Stimulated activated CD4-positive, alpha-beta T cell treated with anti-CD3 and anti-CD28 coated beads, Interleukin-1b, Interleukin-23, amount 100 ng/mL, for 48 hours (primary cell): ENCODE data around the gene EIF4B.

Source experiments
- DNase-seq: peaks from one replicate; pipeline ENCODE4 v3.0.0-alpha.2; 2020

The EIF4B gene

GRCh38 chr12:53047221-53048032 lies 41.2 kb downstream of the EIF4B start:
- peak; percentile 45 for DNase-seq

DNA sequence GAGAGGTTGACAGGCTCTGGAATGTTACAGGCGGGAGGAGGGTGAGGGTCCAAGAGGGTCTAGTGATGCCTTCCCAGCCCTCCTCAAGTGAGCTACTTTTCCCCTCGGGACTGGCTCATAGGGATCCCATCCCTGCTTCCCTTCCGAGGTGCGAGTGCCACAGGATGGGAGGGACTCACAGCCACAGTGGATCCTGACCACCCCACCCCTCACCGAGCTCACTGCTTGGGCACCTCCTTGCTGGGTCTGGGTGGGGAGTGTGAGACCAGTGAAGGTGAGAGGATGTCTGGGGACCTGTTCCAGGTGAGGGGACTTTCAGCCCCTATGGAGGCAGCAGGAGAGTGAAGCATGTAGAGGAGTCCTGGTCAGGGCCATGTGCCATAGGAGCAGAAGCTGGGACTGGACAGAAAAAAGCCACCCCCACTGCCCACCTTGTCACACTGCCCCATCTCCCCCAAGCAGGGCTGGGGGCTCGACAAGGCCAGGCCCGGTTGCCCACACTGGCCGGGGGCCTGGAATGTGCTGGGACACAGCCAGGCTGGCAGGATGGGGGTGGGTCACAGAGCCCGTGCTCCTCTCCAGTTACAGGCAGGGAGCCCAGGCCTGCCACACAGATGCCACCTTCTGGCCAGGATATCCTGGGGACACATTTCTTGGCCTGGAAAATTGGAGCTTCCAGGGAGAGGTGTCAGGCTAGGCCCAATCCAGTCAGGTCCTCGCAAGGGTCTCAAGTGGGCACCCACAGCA lies 42.0 kb downstream of the EIF4B start:
- no peak for DNase-seq

DNA sequence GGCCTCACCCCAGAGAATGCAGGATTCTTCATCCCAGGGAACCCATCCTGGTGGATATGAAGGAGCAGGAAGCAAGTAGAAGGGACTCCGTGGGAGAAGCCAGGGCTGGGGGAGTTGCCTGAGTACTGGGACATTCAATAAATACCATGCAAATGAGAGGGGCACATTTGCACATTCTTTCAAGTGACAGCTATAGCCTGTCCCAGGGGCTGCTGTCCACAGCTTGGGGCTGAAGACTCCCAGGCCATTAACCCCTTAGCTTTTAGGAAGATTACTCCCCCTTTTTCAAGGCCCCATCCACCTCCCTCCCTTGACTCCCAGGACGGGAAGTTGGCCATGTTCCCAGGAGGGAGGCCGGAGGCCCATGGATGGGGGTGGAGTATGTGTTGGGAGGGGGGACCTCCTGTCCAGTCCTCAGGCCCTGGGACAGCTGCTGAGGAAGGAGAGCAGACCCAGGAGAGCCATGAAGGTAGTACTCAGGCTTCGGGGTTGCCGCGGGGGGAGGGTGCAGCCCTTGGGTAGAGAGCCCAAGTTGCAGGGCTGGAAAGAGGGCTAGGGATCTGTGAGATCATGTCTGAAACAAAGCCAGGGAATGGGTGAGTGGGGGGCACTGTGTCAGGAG lies 42.6 kb downstream of the EIF4B start:
- DNase-seq, result no peak

GRCh38 chr12:53049571-53050318 lies 43.5 kb downstream of the EIF4B start, which contains the start of gene TNS2:
TNS2 (plus strand) TSS chr12:53050065; CDS start chr12:53050186, 121 bp downstream.
- DNase-seq, result no peak

DNA sequence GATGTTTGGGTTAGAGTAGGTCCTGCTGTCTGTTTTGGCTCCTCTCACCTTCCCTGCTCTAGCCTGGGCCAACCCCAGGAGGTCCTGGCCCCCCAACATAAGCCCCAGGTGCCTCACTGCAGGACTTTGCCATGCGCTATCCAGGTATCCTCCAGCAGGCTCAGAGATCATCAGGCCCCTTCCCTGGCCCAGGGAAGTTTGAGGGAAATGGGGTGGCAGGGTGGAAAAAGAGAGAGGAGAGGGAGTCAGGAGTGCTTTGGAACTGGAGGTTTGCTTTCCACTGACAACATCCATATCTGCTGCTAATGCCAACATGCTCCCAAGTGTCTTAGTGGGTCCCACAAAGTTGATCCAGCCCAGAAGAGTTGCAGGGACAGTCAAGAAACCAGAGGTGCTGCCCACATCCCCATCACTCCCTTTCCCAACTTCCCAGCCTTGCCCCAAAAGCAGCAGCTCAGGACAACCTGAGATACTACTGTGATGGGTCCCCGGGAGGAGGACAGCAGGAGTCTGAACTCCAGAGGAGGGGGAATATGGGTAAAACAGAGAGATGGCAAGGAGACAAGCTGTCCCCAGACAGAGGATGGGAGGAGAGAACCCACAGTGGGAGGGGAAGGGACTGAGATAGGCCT lies 44.3 kb downstream of the EIF4B start:
- DNase-seq, result no peak

- DNase-seq, result no peak
Observed at GRCh38 chr12:53051058-53051880, 45.0 kb downstream of the EIF4B start.

DNA sequence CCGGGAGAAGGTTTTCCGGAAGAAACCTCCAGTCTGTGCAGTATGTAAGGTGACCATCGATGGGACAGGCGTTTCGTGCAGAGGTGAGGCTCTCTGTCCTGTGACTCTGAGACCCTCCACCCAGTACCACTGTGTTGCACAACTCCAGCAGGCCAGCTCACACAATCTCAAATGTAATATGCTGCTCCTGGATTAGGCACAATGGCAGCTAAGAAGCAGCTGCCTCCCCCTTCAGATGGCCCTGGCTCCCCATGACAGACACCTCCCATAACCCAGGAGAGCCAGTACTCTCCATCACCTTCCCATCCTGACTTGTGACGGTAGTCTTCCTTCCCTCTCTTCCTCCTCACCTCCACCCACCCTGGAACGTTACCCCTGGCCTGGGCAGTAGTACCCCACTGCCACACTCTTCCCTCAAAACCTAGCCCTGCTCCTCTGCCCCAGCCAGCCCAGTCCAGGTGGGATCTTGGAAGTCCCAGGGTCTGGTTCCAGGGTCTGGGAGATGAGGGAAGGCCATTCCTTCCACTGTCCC lies 45.7 kb downstream of the EIF4B start:
- no peak for DNase-seq

DNA sequence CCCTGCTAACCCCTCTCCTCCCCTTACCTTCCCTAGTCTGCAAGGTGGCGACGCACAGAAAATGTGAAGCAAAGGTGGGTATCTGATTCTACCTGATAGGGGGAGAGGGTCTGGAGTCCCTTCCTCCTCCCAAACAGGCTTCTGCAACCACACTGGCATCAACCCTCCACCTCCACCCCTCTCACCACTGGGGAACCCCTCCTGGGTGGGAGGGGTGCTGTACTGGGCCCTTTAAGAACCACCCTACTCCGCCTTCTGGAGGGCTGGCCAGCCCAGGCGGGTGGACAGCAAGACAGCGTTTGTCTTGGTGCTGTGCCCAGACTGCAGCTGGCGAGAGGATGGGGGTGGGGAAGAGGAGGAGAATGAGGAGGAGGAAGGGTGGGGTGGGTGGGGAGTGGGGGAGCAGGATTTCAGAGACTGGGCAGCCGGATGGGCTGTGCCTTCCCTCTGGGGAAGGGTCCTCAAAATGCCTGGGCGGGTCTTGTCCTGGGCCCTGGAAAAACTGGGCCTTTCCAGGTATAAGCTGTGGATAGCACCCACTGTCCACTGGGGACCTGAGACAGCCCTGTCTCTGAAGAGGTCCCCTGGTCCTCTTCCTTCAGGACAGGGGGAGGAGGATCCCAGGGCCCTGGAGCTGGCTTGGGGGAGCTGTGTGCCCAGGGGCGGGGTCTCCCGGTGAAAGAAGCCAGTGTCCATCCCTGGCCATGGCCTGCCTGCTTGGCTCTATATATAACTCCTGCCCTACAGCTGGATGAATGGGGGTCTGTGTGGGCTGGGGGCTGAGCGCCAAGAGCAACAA lies 46.4 kb downstream of the EIF4B start:
- no peak for DNase-seq

DNA sequence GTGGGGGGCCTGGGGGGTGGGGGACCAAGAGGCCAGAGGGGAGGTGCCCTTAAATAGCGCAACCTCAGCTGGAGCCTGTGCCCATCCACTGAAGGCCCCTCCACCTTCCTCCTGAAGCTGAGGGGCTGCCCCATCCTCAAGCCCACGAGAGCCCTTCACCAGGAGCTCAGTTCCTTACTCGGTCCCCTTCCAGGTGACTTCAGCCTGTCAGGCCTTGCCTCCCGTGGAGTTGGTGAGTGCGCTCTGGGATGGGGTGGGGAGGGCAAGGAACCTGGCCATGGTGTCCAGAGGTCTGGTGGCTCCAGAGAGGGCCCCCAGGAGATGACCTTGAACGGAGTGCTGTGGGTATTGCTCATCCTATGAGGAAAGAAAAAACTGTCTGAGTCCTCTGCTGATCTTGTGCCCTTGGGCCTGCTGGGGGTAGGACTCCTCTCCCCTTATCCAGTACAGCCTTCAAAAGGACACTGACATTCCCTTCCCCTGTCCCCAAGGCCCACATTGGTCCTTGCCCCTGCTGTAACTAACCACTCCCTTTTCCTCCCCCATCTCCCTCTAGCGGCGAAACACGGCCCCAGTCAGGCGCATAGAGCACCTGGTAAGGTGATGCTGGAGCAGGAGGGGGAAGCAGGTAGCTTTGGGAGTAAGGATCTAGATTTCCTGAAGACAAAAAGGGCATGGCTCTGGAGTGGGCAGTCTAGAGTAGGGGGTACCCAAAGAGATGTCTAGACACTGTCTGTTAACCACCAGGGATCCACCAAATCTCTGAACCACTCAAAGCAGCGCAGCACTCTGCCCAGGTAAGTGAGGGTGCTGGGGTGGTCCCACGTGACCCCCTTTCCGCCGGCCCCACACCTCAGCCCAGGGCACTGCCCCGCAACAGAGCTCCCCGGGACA lies 47.2 kb downstream of the EIF4B start:
- DNase-seq, result peak; percentile 47

DNA sequence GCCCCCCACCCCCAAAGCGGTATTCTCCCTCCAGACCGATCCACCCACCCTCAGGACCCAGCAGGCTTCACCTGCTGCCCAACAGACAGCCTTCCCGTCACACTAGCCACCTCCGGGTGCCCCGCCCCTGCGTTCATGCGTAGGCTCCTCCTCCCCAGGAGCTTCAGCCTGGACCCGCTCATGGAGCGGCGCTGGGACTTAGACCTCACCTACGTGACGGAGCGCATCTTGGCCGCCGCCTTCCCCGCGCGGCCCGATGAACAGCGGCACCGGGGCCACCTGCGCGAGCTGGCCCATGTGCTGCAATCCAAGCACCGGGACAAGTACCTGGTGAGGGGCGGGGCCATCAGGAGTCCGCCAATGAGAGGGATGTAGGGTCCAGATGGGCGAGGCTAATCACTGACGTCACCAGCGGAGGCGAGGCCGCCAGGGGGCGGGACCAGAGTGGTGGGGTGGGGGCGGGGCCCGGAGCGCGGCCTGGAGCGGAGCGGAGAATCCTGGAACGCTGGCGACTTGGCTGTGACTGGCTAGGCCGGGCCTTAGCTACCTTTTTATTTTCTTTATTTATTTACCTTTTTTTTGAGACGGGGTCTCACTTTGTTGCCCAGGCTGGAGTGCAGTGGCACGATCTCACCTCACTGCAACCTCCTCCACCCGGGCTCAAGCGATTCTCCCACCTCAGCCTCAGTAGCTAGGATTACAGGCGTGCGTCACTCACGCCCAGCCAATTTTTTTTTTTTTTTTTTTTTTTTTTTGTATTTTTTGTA lies 48.0 kb downstream of the EIF4B start:
- peak; percentile 94 for DNase-seq

GRCh38 chr12:53055471-53056266 lies 49.4 kb downstream of the EIF4B start:
- DNase-seq, result no peak

- DNase-seq, result no peak
Observed at GRCh38 chr12:53056296-53056695, 50.0 kb downstream of the EIF4B start.

- no peak for DNase-seq
Observed at GRCh38 chr12:53056901-53057300, 50.6 kb downstream of the EIF4B start.

- no peak for DNase-seq
Observed at GRCh38 chr12:53057816-53058500, 51.7 kb downstream of the EIF4B start.

DNA sequence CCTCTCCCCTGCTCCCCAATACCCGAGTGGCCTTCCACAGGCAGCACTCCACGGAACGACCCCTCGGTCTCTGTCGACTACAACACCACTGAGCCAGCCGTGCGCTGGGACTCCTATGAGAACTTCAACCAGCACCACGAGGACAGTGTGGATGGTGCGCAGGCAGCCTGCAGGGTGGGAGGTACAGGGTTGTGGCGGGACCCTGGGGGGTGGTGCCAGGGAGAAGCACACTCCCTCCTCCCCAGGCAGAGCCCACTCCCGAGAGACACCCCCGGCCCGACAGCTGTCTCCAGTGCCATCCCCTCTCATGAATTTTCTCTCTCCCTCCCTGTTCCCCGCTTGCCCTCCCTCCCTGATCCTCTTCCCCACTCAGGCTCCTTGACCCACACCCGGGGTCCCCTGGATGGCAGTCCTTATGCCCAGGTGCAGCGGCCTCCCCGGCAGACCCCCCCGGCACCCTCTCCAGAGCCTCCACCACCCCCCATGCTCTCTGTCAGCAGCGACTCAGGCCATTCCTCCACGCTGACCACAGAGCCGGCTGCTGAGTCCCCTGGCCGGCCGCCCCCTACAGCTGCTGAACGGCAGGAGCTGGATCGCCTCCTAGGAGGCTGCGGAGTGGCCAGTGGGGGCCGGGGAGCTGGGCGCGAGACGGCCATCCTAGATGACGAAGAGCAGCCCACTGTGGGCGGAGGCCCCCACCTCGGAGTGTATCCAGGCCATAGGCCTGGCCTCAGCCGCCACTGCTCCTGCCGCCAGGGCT lies 52.6 kb downstream of the EIF4B start:
- DNase-seq, result no peak

DNA sequence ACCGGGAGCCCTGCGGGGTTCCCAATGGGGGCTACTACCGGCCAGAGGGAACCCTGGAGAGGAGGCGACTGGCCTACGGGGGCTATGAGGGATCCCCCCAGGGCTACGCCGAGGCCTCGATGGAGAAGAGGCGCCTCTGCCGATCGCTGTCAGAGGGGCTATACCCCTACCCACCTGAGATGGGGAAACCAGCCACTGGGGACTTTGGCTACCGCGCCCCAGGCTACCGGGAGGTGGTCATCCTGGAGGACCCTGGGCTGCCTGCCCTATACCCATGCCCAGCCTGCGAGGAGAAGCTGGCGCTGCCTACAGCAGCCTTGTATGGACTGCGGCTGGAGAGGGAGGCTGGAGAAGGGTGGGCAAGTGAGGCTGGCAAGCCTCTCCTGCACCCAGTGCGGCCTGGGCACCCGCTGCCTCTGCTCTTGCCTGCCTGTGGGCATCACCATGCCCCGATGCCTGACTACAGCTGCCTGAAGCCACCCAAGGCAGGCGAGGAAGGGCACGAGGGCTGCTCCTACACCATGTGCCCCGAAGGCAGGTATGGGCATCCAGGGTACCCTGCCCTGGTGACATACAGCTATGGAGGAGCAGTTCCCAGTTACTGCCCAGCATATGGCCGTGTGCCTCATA lies 53.3 kb downstream of the EIF4B start:
- no peak for DNase-seq
